HG03521 (cell line): Measurements from ENCODE around the gene ZNF592.
"Not testable (repeated sequence)": the region's sequence is repeated elsewhere in the genome, so short reads cannot be mapped to it uniquely, and the experiment has no call there.

Experiments used
- ATAC-seq: cut with Tn5 transposase; IDR thresholded peaks from one replicate; pipeline ENCODE4 v1.9.1; 2021; ENCODE audit warnings: mild to moderate bottlenecking, moderate library complexity; ENCODE audit not compliant: unreplicated experiment

ZNF592 gene

DNA sequence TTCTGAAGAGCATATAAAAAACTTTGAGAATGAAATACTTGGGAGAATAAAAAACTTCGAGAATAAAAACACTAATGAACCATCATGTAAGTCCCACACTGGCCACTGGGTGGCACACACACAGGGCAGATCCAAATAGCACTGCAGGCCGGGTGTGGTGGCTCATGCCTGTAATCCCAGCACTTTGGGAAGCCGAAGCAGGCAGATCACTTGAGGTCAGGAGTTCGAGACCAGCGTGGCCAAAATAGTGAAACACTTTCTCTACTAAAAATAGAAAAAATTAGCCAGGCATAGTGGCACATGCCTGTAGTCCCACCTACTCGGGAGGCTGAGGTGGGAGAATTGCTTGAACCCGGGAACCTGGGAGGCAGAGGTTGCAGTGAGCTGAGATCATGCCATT is 97.2 kb downstream of the ZNF592 start:
- ATAC-seq, result not testable (repeated sequence)

DNA sequence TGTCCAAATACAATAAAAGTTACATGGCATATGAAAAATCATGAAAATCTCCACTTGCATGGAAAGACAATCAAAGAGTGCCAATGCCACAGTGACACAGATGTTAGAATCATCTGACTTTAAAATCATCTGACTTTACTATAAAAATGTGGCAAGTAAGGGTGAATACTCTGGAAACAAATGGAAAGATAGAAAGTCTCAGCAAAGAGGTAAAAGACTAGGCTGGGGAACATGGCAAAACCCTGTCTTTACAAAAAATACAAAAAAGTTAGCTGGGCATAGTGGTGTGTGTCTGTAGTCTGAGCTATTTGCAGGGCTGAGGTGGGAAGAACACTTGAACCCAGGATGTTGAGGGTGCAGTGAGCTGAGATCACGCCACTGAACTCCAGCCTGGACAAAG is 97.9 kb downstream of the ZNF592 start:
- ATAC-seq, result no peak

DNA sequence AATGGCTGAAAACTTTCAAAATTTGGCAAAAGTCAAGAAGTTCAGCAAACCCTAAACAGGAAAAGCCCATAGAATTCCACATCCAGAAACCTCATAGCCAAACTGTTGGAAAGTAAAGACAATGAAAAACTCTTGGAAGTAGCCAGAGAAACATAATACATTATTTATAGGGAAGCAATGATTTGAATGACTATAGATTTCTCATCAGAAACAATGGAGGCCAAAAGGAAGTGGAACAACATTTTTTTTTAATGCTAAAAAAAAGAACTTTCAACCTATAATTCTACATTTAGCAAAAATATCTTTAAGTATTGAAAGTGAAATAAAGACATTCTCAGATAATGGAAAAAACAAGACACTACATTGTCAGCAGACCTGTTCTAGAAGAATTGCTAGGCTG is 99.0 kb downstream of the ZNF592 start:
- no peak for ATAC-seq

DNA sequence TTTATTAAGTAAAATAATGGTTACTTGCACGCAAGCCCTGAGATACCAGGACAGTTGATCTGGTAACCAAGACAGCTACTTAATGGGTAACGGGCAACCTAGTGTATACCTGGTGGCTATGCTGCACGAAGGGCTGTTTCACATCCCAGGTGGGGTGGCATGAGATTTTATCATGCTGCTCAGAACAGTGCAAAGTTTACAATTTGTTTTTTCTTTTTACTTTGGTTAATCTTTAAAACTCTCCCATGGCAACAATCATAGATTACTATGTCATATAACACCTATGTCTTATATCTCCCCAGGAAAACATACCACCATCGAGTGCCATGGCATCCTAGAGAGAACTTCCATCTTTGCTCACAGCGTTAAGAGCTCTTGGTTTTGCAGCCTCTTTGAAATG is 103.8 kb downstream of the ZNF592 start:
- ATAC-seq, result no peak

DNA sequence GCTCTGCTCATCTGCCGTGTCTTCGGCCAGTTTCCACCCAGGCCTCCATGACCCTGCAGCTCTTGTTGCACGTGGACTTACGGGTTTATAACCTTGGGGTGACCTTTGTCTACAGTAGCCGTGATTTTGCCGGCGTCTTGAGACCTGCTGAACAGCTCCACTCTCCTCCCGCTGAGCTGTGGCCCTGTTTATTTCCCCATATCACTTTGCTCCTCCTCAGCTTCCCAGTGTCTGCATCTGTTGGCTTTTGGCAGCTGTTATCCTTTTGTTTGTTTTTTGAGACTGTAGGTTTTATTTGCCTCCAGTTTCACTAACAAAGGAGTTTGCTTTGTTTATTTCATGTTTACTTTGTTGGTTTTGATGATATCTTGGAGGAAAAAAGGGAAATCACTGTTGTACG is 106.7 kb downstream of the ZNF592 start:
- no peak for ATAC-seq

DNA sequence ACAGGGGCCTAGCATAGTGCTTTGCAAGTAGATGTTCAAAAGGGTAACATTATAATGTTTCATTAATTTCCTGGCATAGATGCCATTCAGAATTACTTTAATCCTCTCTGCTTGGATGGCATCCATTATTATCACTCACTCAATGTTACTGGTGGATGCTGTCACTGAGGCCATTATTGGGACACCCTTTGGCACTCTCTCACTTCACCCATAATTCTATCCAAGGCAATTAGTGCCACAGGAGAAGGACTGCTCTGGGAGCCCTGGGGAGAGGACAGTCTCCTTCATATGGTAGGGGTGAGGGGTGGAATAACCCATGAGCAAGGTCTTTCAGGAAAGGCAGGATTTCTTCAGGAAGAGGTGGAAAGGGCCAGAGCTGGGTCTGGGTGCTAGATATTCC is 107.4 kb downstream of the ZNF592 start:
- ATAC-seq, result no peak
